ENCODE data around the gene ADIPOR2.

GRCh38 chr12:1773937-1774655 lies 83.2 kb downstream of the ADIPOR2 start:
- TF ChIP-seq, protein P1, sequence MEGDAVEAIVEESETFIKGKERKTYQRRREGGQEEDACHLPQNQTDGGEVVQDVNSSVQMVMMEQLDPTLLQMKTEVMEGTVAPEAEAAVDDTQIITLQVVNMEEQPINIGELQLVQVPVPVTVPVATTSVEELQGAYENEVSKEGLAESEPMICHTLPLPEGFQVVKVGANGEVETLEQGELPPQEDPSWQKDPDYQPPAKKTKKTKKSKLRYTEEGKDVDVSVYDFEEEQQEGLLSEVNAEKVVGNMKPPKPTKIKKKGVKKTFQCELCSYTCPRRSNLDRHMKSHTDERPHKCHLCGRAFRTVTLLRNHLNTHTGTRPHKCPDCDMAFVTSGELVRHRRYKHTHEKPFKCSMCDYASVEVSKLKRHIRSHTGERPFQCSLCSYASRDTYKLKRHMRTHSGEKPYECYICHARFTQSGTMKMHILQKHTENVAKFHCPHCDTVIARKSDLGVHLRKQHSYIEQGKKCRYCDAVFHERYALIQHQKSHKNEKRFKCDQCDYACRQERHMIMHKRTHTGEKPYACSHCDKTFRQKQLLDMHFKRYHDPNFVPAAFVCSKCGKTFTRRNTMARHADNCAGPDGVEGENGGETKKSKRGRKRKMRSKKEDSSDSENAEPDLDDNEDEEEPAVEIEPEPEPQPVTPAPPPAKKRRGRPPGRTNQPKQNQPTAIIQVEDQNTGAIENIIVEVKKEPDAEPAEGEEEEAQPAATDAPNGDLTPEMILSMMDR (conservative IDR thresholded peaks at IDR 0.05 in 1 of 2, IDR thresholded peaks at IDR 0.05 in 1 of 2; ENCODE audit: extremely low read depth in 1 of 2, insufficient read depth in 1 of 2, low read depth in 1 of 2, low read length in 2 of 2): no peak
- no peak for TF ChIP-seq EZH2 (IDR thresholded peaks at IDR 0.05; ENCODE audit: borderline replicate concordance, low read length)
